GM18519 (cell line): ENCODE measurements around the gene EPN3.
A peak's percentile ranks its signal among the peaks of the same experiment; 100 is the strongest.

Experiments used
- ATAC-seq: cut with Tn5 transposase; IDR thresholded peaks from one replicate; pipeline ENCODE4 v1.9.1; 2021; ENCODE audit warnings: mild to moderate bottlenecking, moderate library complexity; ENCODE audit not compliant: unreplicated experiment, low FRiP score

Gene EPN3

GRCh38 chr17:50547736-50548083 is 15.2 kb downstream of the EPN3 start:
- ATAC-seq = no peak

- no peak for ATAC-seq
Measured at GRCh38 chr17:50548831-50549230, 16.3 kb downstream of the EPN3 start.

- no peak for ATAC-seq
Measured at GRCh38 chr17:50549256-50549941, 16.9 kb downstream of the EPN3 start.

- ATAC-seq = no peak
Measured at GRCh38 chr17:50549969-50550368, 17.4 kb downstream of the EPN3 start.

- ATAC-seq = no peak
Measured at GRCh38 chr17:50550661-50551432, 18.3 kb downstream of the EPN3 start.

- no peak for ATAC-seq
Measured at GRCh38 chr17:50551433-50551815, 18.9 kb downstream of the EPN3 start.

- ATAC-seq = no peak
Measured at GRCh38 chr17:50551884-50552283, 19.3 kb downstream of the EPN3 start.

GRCh38 chr17:50554201-50554600 is 21.7 kb downstream of the EPN3 start:
- no peak for ATAC-seq

GRCh38 chr17:50556803-50557202 is 24.3 kb downstream of the EPN3 start:
- ATAC-seq = no peak

- ATAC-seq = no peak
Measured at GRCh38 chr17:50557630-50558029, 25.1 kb downstream of the EPN3 start.

- ATAC-seq = no peak
Measured at GRCh38 chr17:50558091-50558490, 25.6 kb downstream of the EPN3 start.

- ATAC-seq = no peak
Measured at GRCh38 chr17:50558581-50558940, 26.0 kb downstream of the EPN3 start.

GRCh38 chr17:50558941-50559614 is 26.5 kb downstream of the EPN3 start:
- no peak for ATAC-seq

- ATAC-seq = no peak
Measured at GRCh38 chr17:50559674-50560184, 27.2 kb downstream of the EPN3 start.

- ATAC-seq = peak; percentile 62
Measured at GRCh38 chr17:50560185-50560824, 27.8 kb downstream of the EPN3 start, which contains the start of gene CACNA1G. Gene CACNA1G (plus strand): TSS chr17:50560715. CDS start chr17:50561460, 745 bp downstream.

- no peak for ATAC-seq
Measured at GRCh38 chr17:50560931-50561745, 28.6 kb downstream of the EPN3 start.

GRCh38 chr17:50561746-50562141 is 29.2 kb downstream of the EPN3 start:
- ATAC-seq = no peak

GRCh38 chr17:50562242-50563091 is 29.9 kb downstream of the EPN3 start:
- ATAC-seq = no peak

GRCh38 chr17:50563092-50563511 is 30.6 kb downstream of the EPN3 start:
- no peak for ATAC-seq
